GM19035 (cell line): ENCODE measurements around the gene HBA2.
"Not testable (repeated sequence)": the region's sequence is repeated elsewhere in the genome, so short reads cannot be mapped to it uniquely, and the experiment has no call there.

Experiments
- ATAC-seq: cut with Tn5 transposase; IDR thresholded peaks from one replicate; pipeline ENCODE4 v1.9.1; 2021; ENCODE audit not compliant: unreplicated experiment

HBA2 gene

DNA sequence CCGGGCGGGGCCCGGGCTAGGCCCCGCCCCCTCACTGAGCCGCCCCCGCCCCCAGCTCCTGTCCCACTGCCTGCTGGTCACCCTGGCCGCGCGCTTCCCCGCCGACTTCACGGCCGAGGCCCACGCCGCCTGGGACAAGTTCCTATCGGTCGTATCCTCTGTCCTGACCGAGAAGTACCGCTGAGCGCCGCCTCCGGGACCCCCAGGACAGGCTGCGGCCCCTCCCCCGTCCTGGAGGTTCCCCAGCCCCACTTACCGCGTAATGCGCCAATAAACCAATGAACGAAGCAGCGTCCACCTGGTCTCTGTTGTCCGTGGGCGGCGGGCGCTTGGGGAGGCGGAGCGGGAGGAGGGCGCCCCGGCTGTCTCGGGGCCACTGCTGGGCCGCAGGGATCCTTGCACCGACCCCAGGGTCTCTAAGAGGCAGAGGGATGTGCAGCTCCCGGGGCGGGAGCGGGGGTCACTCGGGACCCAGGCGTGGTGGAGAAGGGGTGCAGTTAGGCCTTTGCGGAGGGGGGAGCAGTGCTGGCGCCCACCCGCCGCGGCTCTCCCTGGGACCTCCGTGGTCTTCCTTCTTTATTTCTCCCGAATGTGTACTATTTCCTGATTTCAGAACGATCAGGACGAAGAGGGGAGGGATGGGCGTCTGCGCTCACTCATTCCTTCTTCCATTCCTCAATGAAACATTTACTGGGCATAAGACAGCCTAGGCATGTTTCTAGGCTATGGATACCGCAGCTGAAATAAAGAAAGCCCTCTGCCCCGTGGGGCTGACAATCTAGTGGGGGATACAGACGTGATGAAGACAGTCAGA lies 18.3 kb upstream of the HBA2 start:
- no peak for ATAC-seq

DNA sequence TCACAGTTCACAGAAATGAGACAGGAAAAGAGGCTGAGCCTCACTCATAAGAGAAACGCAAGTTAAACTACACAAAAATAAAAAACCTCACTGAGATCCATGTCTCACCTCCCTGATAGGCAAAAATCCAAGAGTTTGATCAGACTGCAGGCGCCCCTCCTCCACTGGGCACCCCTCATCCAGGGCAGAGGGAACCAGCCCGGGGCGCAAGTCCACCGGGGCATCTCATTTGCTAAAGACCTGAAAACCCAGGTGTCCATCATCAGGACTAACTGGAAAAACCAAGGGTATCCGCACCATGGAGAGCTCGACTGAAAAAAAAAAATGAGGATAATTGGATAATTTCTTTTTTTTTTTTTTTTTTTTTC lies 17.7 kb upstream of the HBA2 start:
- no peak for ATAC-seq

DNA sequence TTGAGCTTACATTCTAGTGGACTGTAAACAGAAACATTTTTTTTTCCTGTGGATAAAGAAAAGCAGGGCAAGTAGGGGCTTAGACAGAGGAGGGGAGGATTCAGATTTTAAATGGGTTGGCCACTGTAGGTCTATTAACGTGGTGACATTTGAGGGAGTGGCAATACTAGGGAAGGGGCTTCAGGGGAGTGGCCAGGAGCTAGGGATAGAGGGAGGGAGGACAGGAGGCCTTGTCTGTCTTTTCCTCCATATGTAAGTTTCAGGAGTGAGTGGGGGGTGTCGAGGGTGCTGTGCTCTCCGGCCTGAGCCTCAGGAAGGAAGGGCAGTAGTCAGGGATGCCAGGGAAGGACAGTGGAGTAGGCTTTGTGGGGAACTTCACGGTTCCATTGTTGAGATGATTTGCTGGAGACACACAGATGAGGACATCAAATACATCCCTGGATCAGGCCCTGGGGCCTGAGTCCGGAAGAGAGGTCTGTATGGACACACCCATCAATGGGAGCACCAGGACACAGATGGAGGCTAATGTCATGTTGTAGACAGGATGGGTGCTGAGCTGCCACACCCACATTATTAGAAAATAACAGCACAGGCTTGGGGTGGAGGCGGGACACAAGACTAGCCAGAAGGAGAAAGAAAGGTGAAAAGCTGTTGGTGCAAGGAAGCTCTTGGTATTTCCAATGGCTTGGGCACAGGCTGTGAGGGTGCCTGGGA lies 13.4 kb upstream of the HBA2 start:
- ATAC-seq, result no peak

DNA sequence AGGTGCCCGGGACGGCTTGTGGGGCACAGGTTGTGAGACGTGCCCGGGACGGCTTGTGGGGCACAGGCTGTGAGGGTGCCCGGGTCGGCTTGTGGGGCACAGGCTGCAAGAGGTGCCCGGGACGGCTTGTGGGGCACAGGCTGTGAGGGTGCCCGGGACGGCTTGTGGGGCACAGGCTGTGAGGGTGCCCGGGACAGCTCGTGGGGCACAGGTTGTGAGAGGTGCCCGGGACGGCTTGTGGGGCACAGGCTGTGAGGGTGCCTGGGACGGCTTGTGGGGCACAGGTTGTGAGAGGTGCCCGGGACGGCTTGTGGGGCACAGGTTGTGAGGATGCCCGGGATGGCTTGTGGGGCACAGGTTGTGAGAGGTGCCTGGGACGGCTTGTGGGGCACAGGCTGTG lies 12.4 kb upstream of the HBA2 start:
- ATAC-seq, result not testable (repeated sequence)

DNA sequence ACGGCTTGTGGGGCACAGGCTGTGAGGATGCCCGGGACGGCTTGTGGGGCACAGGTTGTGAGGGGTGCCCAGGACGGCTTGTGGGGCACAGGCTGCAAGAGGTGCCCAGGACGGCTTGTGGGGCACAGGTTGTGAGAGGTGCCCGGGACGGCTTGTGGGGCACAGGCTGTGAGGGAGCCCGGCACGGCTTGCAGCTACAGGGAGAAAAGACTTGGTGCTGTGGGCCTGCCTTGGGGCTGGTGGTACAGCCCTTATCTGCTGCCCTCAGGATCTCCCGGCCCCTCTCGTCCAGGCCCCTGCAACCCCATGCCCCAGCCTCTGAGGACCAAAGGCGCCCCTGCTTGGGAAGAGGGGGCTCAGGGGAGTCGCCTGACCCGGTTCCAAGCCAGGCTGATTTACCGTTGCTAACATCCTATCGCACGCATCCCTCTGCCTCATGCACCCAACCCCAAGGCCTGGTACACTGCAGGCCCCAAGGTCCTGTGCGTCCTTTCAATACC lies 11.9 kb upstream of the HBA2 start:
- no peak for ATAC-seq

DNA sequence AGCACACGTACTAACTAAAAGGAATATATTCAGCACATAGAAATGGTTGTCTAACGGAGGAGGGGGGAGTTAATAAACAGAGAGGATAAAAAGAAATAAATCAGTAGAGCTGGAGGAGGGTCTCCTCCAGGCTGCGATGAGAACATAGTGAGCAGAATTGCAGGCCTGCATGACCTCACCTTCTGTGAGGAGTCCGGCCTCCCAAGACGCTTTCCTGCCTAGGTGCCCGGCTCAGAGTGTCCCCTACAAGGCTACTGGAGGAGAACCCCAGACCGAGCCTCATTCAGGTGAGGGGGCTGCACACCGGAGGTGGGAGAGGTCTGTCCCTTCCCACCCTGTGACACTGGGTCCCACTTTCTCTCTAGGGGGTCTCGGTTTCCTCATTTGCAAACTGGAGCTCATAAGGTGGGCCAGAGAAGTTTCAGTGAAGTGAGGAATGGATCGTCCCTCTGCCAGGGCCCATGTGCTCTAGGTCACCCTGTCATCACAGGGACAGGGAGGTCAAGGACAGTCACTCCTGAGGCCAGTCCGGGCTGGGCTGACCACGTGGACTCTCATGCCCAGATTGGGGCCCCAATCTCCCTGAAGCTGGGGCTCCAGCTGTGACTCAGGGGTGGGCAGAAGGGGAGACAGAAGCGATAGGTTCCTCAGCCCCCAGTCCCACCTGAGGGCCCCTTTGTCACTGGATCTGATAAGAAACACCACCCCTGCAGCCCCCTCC lies 10.2 kb upstream of the HBA2 start:
- ATAC-seq, result no peak

DNA sequence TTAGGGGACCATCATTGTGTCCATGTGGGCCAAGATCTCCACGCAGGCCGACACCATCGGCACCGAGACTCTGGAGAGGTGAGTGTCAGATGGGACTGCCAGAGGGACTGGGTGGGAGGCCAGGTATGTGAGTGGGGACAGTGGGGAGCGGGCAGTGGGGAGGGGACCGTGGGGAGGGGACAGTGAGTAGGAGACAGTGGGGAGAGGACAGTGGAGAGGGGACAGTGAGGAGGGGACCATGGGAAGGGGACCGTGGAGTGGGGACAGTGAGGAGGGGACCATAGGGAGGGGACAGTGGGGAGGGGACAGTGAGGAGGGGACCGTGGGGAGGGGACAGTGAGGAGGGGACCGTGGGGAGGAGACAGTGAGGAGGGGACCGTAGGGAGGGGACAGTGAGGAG lies 9.5 kb upstream of the HBA2 start:
- ATAC-seq, result not testable (repeated sequence)

DNA sequence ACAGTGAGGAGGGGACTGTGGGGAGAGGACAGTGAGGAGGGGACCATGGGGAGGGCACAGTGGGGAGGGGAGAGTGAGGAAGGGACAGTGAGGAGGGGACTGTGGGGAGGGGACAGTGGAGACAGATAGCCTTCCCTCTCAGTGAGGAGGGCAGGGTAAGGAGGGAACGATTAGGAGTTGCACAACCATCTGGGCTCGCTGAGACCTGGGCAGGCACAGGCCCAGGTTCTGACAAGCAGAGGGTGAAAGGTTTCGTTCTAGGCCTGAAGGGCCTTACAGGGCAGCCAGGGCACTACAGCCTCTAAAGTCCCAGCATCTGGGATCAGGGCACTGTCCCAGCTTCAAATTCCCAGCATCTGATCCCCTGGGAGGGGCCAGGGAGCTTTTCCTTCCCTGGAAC lies 9.0 kb upstream of the HBA2 start:
- ATAC-seq, result not testable (repeated sequence)

DNA sequence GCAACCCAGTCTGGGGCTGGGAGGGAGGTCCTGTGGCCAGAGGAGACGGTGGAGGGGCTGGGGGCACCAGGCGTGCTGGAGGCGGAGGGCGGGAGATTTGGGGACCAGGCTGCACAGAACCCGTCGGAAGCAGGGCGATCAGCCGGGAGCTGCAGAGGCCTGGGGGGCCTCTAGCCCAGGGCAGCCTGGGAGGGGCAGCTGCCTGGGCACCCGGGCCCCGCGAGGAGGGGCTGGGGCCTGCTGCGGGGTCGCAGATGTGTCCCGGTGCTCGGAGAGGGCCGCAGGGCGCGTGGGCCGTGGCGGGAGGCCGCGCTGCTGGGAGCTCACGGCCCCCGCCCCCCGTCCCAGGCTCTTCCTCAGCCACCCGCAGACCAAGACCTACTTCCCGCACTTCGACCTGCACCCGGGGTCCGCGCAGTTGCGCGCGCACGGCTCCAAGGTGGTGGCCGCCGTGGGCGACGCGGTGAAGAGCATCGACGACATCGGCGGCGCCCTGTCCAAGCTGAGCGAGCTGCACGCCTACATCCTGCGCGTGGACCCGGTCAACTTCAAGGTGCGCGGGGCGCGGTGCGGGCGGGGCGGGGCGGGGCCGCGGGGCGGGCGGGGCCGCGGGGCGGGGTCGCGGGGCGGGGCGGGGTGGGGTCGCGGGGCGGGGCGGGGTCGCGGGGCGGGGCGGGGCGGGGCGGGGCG lies 8.4 kb upstream of the HBA2 start:
- not testable (repeated sequence) for ATAC-seq

DNA sequence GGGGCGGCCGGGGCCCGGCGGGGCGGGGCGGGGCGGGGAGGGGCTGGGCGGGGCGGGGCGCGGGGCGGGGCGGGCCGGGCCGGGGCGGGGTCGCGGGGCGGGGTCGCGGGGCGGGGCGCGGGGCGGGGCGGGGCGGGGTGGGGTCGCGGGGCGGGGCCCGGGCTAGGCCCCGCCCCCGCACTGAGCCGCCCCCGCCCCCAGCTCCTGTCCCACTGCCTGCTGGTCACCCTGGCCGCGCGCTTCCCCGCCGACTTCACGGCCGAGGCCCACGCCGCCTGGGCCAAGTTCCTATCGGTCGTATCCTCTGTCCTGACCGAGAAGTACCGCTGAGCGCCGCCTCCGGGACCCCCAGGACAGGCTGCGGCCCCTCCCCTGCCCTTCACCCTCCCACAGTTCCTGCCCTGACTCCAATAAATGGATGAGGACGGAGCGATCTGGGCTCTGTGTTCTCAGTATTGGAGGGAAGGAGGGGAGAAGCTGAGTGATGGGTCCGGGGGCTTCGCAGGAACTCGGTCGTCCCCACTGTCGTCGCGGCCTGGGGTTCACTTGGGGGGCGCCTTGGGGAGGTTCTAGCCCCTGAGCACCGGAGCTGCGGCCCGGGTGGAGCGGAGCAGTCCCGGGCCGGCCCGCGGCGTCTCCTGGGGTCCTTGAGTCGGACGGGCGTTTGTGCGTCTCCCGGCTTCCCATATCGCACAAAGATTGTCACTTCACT lies 7.7 kb upstream of the HBA2 start:
- ATAC-seq, result no peak

DNA sequence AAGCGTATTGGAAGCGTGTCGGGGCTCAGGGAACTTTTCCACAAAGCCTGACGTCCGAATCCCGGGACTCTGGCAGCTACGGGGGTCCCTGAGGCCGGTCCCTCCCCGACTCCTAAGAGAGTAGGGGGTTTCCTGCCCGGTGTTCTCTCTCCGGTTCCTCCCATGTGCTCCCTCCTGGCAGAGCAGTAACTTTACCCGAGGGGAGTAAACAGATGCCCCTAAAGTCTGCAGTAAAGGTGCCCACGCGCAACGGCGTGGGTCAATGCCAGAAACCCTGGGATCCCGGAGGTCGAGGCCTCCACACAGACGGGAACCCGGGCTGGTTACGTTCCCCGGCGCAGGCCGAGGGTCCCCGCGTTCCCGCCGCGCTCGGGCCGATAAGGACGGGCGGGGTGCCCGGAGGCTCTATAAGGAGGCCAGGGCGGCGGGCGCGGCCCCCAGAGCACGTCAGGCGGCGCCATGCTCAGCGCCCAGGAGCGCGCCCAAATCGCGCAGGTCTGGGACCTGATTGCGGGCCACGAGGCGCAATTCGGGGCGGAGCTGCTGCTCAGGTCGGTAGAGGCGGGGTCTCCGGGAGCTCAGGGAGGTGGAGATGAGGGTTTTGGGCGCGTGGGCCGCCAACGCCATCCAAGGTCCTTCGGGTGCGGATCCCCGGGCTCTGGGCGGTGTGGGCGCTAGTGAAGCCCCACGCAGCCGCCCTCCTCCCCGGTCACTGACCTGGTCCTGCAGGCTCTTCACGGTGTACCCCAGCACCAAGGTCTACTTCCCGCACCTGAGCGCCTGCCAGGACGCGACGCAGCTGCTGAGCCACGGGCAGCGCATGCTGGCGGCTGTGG lies 6.9 kb upstream of the HBA2 start, which contains the start of gene HBM:
Gene HBM, plus strand, starts transcription at position 440 of the 836 bp plus-strand sequence. Its CDS starts 20 bp downstream, at position 460.
- ATAC-seq, result no peak

DNA sequence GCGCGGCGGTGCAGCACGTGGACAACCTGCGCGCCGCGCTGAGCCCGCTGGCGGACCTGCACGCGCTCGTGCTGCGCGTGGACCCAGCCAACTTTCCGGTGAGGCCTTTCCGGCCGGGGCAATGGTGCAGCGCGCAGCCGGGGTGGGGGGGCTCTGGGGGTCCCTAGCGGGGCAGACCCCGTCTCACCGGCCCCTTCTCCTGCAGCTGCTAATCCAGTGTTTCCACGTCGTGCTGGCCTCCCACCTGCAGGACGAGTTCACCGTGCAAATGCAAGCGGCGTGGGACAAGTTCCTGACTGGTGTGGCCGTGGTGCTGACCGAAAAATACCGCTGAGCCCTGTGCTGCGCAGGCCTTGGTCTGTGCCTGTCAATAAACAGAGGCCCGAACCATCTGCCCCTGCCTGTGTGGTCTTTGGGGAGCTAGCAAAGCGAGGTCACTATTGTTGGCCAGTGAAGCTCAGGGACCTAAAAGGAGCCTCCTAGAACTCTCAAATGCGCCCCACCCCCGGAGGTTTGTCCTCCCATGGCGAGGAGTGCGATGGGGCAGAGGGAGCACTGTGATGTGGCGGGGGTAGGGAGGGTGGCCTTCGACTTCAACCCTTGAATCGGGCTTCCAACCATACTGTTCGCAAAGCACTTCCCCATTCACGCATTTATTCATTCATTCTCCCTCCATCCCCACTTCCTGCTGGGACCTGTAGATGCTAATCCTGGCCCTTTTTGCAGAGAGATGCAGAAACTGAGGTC lies 6.1 kb upstream of the HBA2 start:
- ATAC-seq, result no peak

DNA sequence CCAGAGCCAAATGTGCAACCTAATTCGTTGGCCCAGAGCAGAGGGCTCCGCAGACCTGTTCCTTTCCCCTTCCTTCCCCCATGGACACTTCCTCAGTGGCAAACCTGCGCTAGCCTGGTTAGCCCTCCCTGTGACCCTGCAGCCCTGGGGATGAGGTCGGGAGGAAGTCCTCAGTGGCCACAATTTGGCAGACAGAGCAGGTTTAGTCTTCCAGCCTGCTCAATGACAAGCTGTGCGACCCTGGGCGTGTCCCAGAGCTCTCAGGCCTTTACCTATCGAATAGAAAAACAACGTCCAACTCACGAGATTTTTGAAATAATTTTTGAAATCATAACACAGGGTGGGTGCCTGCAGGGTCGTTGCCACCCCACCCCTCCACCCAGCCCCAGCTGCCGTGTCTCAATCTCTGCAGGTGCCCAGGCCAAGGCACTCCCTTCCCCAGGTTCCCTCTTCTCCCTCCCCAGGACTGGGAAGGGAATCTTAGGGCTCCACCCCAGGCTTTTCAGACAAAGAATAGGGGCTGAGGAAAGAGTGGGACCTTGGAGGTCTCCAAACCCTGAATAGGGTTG lies 5.5 kb upstream of the HBA2 start:
- no peak for ATAC-seq

DNA sequence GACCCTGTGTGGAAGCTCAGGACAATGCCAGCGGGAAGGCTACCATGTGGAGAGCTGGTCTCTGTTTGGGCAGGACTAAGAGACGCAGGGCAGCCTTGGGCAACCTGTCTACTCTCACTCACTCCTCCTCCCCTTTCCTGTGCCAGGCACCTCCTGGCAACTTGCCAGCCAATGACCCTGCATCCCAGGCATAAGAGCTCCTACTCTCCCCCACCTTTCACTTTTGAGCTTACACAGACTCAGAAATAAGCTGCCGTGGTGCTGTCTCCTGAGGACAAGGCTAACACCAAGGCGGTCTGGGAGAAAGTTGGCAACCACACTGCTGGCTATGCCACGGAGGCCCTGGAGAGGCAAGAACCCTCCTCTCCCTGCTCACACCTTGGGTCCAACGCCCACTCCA lies 4.3 kb upstream of the HBA2 start:
- no peak for ATAC-seq

DNA sequence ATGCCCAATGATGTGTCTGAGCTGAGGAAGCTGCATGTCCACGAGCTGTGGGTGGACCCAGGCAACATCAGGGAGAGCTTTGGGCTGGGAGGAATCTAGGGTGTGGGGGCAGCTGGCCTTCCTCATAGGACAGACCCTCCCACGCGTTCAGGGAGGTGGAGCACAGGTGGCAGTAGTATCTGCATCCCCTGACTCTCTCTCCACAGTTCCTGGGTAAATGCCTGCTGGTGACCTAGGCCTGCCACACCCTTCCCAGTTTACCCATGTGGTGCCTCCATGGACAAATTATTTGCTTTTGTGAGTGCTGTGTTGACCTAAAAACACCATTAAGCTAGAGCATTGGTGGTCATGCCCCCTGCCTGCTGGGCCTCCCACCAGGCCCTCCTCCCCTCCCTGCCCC lies 3.7 kb upstream of the HBA2 start:
- no peak for ATAC-seq

DNA sequence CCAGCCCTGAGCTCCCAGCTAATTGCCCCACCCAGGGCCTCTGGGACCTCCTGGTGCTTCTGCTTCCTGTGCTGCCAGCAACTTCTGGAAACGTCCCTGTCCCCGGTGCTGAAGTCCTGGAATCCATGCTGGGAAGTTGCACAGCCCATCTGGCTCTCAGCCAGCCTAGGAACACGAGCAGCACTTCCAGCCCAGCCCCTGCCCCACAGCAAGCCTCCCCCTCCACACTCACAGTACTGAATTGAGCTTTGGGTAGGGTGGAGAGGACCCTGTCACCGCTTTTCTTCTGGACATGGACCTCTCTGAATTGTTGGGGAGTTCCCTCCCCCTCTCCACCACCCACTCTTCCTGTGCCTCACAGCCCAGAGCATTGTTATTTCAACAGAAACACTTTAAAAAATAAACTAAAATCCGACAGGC lies 2.6 kb upstream of the HBA2 start:
- not testable (repeated sequence) for ATAC-seq

DNA sequence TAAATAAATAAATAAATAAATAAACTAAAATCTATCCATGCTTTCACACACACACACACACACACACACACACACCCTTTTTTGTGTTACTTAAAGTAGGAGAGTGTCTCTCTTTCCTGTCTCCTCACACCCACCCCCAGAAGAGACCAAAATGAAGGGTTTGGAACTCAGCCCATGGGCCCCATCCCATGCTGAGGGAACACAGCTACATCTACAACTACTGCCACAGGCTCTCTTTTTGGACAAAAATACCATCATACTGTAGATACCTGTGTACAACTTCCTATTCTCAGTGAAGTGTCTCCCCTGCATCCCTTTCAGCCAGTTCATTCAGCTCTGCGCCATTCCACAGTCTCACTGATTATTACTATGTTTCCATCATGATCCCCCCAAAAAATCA lies 1.9 kb upstream of the HBA2 start:
- no peak for ATAC-seq

DNA sequence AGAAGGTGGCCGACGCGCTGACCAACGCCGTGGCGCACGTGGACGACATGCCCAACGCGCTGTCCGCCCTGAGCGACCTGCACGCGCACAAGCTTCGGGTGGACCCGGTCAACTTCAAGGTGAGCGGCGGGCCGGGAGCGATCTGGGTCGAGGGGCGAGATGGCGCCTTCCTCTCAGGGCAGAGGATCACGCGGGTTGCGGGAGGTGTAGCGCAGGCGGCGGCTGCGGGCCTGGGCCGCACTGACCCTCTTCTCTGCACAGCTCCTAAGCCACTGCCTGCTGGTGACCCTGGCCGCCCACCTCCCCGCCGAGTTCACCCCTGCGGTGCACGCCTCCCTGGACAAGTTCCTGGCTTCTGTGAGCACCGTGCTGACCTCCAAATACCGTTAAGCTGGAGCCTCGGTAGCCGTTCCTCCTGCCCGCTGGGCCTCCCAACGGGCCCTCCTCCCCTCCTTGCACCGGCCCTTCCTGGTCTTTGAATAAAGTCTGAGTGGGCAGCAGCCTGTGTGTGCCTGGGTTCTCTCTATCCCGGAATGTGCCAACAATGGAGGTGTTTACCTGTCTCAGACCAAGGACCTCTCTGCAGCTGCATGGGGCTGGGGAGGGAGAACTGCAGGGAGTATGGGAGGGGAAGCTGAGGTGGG lies 657 bp downstream of the HBA2 start:
- ATAC-seq, result not testable (repeated sequence)
